ENCODE results near the gene TBL1X. TPM values are rescaled to one million over a fixed set of nuclear protein-coding genes. Genes with fewer than 3 reads are reported as not detected.

The TBL1X gene
- total RNA-seq, 1 donor from 2014 or later, result 30.0 TPM

DNA sequence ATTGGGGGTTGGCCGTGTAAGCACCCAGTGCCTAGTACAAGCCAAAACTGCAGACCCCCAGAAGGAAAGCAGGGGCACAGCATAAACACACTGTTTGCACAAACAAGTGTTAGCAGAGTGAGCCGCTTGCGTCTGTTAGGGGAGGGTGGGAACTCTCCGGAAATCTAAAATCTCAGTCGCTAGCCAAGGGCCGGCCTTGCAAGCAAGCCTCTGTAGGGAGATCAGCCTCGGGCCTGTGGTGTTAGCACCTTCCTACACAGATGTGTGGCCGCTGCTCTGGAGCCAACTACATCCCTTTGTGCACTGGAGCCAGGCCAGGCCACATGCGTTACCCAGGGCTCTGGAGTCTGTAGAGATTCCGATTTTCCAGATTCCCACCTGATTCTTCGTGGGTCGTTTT, 233.7 kb downstream of the TBL1X start:
- intact Hi-C loops (cut with micrococcal nuclease), result no loop called here

DNA sequence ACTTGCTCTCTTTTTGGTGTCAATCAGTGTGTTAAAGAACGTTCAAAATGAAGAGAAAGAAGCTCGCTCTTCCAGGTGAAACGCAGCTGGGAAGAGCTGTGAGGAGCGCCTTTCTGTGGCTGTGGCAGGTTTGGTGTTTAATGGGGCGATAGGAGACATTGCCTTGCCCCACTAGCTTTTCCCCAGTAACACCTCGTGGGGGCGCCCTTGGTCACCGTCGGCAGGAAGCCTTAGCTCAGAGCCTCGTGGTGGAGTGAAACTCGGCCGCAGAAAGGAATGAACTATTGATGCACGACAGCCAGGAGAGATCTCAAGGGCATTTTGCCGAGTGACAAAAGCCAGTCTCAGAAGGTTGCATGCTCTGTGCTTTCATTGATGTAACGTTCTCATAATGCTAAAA, 235.7 kb downstream of the TBL1X start:
- intact Hi-C loops (cut with micrococcal nuclease), result no loop called here

DNA sequence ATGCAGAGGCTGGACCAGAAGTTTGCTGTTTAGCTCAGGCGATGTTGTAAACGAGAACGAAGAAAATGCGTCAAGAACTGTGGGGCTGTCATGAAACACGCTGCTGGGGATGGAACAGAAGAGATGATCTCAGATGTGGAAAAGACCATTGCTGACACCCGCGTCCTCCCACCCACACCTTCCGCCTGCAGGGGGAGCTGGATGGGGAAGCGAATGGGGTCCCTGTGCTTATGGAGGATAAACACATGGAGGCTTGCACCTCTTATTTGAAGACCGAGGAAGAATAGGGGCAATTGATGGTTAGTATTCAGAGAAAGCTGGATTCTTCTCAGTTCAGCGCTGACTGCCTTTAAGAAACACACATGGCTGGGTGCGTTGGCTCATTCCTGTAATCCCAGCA, 236.9 kb downstream of the TBL1X start:
- intact Hi-C loops (cut with micrococcal nuclease), result no loop called here

DNA sequence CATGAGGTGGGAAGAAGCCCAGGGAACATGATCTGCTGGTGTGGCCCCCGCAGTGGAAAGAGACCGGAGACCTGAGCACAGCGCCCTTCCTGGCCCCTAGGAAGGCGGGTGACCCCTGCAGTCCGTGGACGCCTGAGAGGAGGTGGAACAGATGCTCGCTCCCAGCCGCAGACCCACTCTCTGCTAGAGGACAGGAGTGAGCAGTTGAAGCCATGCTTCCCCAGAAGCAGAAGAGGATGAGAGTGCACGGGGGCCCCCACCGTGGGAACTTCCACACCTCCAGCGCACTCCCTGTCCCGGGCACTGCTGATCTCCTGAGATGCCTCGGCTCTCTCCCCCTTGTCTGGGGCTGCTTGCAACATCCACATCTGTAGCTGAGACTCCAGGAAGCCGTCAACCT, 238.5 kb downstream of the TBL1X start:
- intact Hi-C loops (cut with micrococcal nuclease), result no loop called here

DNA sequence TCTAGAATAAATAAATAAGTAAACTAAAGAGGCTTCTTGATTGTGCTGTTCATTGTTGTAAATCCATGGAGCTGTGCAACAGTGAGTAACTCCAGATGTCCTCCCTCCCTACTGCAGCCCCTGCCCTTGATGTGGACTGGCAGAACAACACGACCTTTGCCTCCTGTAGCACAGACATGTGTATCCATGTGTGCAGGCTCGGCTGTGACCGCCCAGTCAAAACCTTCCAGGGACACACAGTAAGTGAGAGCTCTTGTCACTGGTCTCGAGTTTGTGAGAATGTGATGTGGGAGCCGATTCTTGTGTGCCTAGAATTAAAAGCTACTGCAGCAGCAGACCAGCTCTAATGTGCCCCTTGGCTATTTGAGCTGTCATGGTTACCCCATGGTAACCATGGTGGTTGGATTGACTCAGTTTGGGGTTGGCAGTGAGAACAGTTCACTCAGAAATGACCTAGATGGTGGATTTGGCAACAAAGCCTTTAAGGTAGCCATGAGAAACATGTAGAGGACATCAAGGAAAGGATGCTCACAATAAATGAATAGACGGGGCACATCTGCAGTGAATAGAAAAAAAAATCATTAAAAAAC, 240.1 kb downstream of the TBL1X start:
- intact Hi-C loops (cut with micrococcal nuclease), result loop anchor here (5.0 kb wide), 2 partner anchors 243 to 353 kb away; no protein-coding TSS in a partner anchor

DNA sequence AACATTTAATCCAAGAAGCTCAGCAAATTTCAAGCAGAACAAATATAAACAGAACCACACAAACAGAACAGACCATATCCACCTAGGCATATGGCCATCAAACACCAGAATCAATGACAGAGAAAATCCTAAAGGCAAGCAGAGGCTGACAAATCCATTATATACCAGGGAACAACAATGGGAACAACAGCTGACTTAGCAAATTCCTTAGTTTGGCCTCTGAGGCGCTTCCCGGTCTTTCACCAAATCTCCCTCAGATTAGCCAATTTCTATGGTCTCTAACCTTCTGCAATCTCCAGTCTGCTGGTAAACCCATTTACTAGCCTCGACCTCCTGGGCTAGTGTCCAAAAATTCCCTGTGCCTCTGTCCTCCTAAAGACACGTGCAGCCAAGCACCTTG, 241.6 kb downstream of the TBL1X start:
- intact Hi-C loops (cut with micrococcal nuclease), result loop anchor here (5.0 kb wide), 2 partner anchors 244 to 354 kb away; no protein-coding TSS in a partner anchor

DNA sequence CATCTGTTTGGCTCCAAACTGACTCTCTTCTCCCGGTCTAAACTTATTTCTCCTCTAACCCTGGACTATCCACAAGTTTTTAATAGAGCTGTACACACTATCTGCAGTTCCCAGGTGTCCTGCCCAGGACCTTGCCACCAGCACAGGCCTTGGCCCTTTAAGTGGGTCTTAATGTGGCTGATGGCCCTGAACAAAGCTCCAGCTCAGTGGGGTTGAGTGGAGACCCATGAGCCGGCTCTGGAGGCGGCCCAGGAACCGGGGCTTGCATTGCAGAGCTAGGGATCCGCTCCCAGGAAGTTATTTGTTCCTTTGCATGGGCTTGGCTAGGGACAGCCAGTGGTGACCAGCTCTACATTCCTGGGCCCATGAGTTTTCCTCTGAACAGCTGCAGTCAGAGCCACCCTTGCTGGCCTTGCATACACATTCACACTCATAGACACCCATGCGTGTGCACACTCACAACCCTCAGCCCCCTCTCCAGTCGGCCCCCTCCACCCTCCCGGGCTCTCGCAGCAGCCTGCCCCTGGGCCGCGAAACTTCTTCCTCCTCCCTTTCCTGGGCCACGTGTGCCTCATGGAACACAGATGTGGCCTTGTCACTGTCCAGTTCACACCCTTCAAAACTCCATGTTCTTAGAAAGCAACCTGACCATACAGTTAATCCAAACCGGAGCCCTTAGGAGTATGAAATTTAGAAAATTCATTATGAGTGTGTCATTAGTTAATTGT, 242.6 kb downstream of the TBL1X start:
- intact Hi-C loops (cut with micrococcal nuclease), result loop anchor here (5.0 kb wide), 2 partner anchors 245 to 355 kb away; no protein-coding TSS in a partner anchor

DNA sequence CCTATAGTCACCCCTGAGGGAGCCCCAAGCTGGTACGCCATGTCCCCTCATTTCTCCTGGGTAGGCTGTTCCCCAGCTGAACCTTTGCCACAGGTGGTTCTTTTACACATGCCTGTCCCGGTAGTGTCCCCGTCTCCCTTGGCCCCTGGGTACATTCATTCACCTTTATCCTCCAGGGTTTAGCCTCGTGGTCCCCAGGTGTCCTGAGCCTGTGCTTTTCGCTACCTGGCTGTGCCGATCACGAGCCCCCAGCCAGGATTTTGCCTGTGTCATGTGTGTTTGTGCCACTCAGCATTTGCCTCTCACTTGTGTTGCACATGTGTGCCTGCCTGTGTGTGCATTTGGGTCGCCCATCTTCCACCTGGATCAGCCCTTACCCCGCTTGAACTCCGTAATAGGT, 243.2 kb downstream of the TBL1X start:
- intact Hi-C loops (cut with micrococcal nuclease), result loop anchor here (5.0 kb wide), 2 partner anchors 246 to 356 kb away; no protein-coding TSS in a partner anchor

DNA sequence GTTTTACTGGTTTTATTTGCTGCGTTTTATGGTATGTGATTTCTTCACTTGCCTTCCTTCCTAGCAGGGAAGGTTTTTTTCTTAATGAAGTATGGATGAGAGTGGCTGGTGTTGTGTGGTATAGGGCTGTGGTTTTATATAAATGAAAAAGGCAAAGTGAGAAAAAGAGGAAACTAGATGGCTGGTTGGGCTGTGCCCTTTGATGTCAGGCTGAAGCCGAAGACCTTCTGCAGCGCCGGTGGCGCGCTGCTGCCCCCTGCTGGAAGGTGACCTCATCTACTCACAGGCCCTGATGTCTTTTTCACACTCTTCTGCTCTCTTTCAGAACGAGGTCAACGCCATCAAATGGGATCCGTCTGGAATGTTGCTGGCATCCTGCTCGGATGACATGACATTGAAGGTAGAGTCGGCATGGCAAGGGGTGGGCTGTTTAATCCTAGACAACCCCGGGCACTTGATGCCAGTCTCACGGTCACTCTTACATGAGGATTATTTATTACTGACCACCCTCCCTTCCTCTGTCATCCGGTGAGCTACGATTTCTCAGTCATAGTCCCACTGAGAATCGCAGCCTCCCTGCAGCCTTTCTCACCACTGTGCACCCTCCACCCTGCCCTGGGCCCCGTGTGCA, 244.2 kb downstream of the TBL1X start:
- intact Hi-C loops (cut with micrococcal nuclease), result loop anchor here (1.0 to 5.0 kb wide), 4 partner anchors 247 to 893 kb away; no protein-coding TSS in a partner anchor

DNA sequence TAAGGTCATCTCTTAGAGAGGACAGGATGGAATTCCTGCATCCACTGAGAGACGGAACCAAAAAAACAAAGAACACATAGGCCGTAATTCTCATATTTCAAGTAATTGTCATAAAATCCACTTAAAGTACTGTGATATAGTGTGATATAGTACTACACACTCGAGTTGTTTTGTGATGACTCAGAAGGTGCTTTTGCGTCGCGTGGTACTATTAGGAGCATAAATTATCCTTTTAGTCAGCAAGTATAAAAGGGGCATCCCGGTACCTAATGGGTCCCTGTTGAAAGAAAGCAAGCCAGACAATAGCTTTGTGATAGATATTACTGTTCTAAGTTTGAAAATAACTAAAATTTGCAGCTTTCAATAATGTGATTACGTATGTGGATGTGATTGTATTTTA, 245.5 kb downstream of the TBL1X start:
- intact Hi-C loops (cut with micrococcal nuclease), result no loop called here

DNA sequence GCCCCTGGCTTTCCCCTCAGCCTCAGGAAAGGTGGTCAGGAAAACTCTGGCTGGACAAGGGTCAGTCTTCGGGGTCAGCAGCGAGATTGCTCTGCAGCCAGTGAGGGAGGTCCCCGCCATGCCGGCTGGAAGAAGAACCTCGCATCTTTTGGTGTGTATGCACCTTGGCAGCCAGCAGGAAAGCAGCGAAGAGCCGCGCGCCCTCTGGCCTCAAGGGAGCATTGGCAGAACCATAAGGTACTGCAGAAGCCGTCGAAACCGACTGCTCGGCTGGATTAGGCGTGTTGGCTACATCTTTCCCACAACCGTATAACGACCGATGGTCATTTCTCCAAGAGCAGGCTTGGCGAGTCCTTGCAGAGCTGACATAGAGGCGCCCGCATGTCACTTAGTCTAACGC, 252.5 kb downstream of the TBL1X start:
- intact Hi-C loops (cut with micrococcal nuclease), result no loop called here

DNA sequence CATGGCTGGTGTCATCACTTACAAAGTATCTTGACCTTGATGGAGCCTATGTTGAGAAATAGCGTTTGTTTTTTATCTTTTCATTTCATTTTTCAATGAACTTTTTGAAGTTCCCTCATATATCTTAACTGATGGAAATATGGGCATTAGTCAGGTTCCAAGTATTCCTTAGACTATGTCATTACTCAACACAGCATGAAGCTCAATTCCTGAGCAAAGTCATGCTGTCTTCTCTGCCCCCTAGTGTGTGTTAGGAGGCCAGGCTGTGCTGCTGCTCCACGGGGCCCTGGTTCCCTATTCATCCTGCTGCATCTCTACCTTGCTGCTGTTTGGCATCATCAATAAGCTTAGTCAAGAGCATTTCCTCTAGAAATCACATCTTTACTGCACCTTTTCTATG, 259.9 kb downstream of the TBL1X start:
- intact Hi-C loops (cut with micrococcal nuclease), result no loop called here

DNA sequence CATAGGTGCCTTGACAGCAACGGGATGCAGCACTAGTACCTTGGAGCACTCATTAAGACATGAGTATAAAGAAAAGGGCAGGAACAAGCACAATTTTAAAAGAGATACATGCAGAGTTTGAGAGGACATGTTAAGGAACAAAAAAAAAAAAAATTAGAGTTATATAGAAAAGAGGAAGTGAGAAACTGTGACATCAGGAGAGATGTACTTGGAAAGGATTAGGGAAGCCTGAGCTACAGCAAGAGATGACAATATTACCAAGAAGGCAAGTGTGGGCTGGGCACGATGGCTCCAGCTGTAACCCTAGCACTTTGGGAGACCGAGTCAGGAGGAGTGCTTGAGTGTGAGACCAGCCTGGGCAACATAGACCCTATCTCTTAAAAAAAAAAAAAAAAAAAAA, 263.4 kb downstream of the TBL1X start:
- intact Hi-C loops (cut with micrococcal nuclease), result no loop called here

DNA sequence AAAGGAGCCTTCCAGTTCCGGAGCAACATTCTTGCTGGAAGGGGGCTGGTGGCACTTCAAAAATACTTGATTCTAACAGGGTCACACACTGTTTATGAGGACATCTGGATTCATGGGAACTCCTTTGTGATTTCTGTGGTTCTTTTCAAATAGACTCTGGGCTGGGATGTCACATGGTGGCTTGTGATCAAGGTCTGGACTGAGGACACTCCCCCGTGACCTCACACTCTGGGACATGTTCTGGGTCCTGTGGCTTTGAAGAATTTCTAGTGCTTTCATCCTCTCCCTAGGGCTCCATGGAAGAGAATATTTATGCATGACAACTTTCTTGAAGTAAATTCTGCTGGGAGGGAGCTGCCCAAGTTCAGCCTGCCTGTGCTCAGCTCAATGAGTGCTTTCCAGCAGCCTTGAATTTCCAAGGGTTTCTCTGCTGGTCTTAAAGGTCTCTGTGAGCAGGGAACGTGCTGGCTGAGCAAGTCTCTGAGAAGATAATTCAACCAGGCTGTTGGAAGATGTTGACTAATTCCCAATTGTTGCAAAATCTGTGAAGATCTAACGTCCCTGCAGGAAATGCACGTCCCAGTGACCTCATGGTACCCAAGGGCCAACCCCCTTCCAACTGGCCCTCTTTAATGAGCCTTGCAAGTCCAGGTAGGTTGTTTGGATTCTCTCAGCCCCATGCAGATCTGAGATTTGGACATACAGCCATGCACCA, 264.5 kb downstream of the TBL1X start:
- intact Hi-C loops (cut with micrococcal nuclease), result no loop called here

DNA sequence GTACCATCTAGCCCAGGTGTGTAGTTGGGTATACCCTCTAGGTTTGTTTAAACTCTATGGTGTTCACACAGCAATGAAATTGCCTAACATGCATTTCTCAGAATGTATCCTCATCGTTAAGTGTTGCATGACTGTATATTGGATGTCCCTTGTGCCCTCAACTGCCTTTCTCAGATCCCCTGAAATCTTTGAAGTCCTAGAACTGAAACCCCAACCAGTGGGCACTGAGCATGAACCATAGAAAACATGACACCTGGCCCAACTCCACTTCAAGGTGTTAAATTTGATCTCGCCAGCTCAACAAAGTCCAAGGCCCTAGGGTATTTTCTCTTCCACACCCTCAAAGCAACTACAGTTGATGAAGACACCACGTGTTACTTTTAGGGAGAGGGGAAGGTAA, 265.2 kb downstream of the TBL1X start:
- intact Hi-C loops (cut with micrococcal nuclease), result no loop called here

DNA sequence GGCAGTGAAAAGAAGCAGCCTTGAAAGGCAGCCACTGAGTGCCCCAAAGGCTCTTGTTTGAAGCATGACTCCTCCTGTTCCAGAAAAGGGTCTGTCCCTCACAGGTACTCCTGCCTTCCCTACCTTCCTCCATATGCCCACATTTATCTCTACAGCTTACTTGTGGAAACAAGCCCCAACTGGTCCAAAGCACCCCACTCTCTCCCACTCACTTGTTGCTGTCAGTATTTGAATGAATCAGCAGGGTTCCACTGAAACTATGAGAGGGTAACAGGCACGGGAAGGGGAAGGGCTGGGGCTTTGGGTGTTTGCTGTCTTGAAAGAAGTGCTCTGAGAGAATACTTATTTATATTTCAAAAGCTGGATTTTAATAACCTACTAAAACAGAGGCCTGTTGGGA, 265.9 kb downstream of the TBL1X start:
- intact Hi-C loops (cut with micrococcal nuclease), result no loop called here

DNA sequence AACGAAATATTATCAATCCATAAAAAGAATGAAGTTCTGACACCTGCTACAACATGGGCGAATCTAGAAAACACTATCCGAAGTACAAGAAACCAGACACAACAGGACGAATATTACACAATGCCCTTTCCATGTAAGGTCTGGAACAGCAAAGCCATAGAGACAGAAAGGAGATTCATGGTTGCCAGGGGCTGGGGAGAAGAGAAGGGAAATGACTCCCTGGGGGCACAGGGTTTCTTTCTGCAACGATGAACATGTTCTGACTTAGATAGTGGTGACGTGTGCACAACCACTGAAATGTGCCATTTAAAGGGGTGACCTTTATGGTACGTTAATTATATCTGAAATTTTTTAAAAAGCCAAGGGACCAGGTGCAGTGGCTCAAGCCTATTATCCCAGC, 272.5 kb downstream of the TBL1X start:
- intact Hi-C loops (cut with micrococcal nuclease), result no loop called here

DNA sequence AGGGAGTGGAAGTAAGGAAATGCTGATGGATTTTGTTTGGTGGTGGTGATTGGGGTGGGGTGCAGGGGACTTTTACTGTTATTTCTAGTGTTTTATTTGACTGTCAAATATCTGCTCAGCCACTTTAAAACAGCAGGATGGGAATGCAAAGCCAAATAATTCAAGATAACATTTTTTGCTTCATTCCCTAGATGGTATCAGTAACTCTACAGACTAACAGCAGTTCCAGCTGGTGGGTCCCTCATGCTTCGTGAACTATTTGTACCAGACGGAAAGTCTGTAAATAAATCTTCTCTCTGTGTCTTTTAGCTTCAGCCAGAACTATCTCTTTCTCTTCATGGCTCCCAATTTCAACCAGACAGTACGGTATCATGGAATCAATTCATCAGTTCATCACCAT, 273.3 kb downstream of the TBL1X start:
- intact Hi-C loops (cut with micrococcal nuclease), result no loop called here

DNA sequence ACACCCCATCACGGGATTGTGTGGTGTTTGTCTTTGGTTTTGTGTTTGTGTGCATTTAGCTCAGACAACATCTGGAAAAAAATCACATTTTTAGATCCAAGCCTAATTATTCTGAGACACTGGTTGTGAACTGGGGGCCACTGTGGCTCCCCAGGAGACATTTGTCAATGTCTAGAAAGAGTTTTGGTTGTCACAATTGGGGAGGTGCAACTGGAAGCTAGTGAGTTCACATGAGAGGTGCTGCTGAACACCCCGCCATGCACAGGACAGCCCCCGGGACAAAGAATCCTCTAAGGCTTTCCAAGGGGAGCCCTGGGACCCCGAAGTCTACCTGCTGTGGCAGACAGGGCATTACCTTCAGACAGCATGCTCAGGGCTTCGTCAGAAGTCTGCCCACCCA, 274.3 kb downstream of the TBL1X start:
- intact Hi-C loops (cut with micrococcal nuclease), result no loop called here

DNA sequence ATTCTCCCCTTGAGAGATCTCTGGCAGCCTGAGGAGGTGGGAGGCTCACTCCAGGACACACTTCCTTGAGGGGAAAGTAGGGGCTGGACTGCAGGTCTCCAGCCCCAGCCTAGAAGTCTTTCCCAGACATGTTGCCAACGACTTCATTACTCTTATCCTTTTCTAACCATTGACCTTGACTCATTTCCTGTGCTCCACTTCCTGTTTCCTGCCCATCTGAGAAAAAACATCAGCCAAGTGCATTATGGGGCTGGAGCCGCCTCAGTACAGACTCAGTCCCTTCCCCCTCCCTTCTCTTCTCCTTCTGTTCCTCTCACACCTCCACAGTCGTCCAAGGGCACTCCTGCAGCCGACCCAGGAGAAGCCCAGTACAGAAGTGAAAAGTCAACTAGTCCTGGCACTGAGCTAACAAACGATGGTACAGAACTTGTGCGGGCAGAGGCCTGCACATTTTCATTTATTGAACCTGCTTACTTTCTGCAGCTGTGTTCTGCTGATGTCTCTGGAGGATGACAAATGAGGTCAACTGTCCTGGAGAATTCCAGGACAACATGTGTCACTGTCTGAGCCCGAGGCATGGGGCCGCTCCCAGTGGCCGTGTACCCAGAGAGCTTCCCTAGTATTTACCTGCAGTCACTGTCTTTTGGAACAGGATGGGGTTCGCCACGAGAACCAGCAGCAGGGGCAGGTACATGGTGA, 280.7 kb downstream of the TBL1X start:
- intact Hi-C loops (cut with micrococcal nuclease), result no loop called here

All from T-helper 2 cell treated with Interferon-gamma antibody and Interleukin-4, amounts not matched to agents 100 ng/mL and 5 ng/mL, for 36 hours (primary cell).